Spinal cord (tissue), 10 donors: Measurements from ENCODE around the gene HCLS1. TPM values are rescaled to one million over a fixed set of nuclear protein-coding genes. Genes with fewer than 3 reads are reported as not detected.

Source experiments
- DNase-seq, 6 donors: peaks; one replicate each; pipeline versions ENCODE4 v3.0.0 to v3.0.0-alpha.2; 2013 to 2015; ENCODE audit warnings: low spot score in 6 of 6, low read depth in 4 of 6
- H3K27ac ChIP-seq: one replicate; pipeline ENCODE4 v1.5.1; 2013; ENCODE audit warnings: low read depth, low read length, control low read depth
- H3K27me3 ChIP-seq: one replicate; pipeline ENCODE4 v1.6.1; 2013; ENCODE audit warnings: low read length; ENCODE audit not compliant: control insufficient read depth, insufficient read depth
- H3K36me3 ChIP-seq: one replicate; pipeline ENCODE4 v1.6.1; 2013; ENCODE audit warnings: low read length; ENCODE audit not compliant: control insufficient read depth, insufficient read depth
- H3K4me1 ChIP-seq: one replicate; pipeline ENCODE4 v1.6.1; 2013; ENCODE audit warnings: low read length; ENCODE audit not compliant: control insufficient read depth, insufficient read depth
- H3K4me3 ChIP-seq: one replicate; pipeline ENCODE4 v1.5.1; 2013; ENCODE audit warnings: low read depth, low read length, control low read depth
- H3K9me3 ChIP-seq: one replicate; pipeline ENCODE4 v1.6.1; 2013; ENCODE audit warnings: low read length; ENCODE audit not compliant: control insufficient read depth, insufficient read depth
- WGBS: methylation state at CpG from one replicate; pipeline ENCODE4 v1.1.5; 2013; ENCODE audit warnings: missing lambda C conversion rate; ENCODE audit not compliant: insufficient coverage; 5-methylcytosine and 5-hydroxymethylcytosine counted together
- long read RNA-seq, 4 donors: transcript quantifications; one replicate each; lab custom pipeline, GENCODE V29; 2026
- polyA plus RNA-seq, 2 donors: library from polyadenylated mRNA; unstranded; fragments of 120-200 nt; gene quantifications; one replicate each; pipeline ENCODE4 v1.2.1, GENCODE V29; 2013; ENCODE audit not compliant: insufficient read length in 2 of 2
- total RNA-seq, 2 donors: library from RNA; depleted of rRNA in 1 of 2; stranded (reverse); fragments of 120-200 nt in 1 of 2; fragments of >200 nt in 1 of 2; gene quantifications; one replicate each; pipeline versions ENCODE4 v1.2.3 to v1.2.4, GENCODE V29; 2013 to 2014
- donor health status: healthy.

HCLS1 gene
- 10 to 100 TPM in 1 of 2 donors, 1 to 10 TPM in 1; 7.7 to 10.2 TPM for total RNA-seq
- 10 to 100 TPM in 1 of 2 donors, 1 to 10 TPM in 1; 8.0 to 12.0 TPM for polyA plus RNA-seq
- long read RNA-seq, donor 1, partial matches to known transcripts = 0 of 2 reads
- long read RNA-seq, donor 1, other reads (novel, unspliced or antisense) = 0 of 2 reads
- long read RNA-seq, donor 2 = 0 reads
- long read RNA-seq, donor 3, partial matches to known transcripts = 0 of 2 reads
- long read RNA-seq, donor 3, other reads (novel, unspliced or antisense) = 0 of 2 reads
- long read RNA-seq, donor 4, partial matches to known transcripts = 0 of 2 reads
- long read RNA-seq, donor 4, other reads (novel, unspliced or antisense) = 0 of 2 reads

GRCh38 chr3:121660356-121661171 lies at the start of gene HCLS1:
HCLS1 (minus strand) TSS chr3:121660903; CDS start chr3:121658347, 2,556 bp downstream.
- no peak within 1 kb of the TSS for H3K27ac ChIP-seq
- no peak for DNase-seq
- H3K9me3 ChIP-seq = no peaks in the 10 kb centered on the region
- H3K4me3 ChIP-seq = no peak within 1 kb of the TSS
- H3K36me3 ChIP-seq = peaks cover 12% of the 10 kb centered on the region
- 92% methylated on average over 8 of the region's 9 CpGs for WGBS
- H3K4me1 ChIP-seq = no peaks in the 10 kb centered on the region
- H3K27me3 ChIP-seq = no peaks in the 10 kb centered on the region

GRCh38 chr3:121710347-121710746 lies 49.6 kb upstream of the HCLS1 start:
- Histone ChIP-seq H3K4me3 (no peak overlapping the region), H3K4me1 (no peaks in the 10 kb centered on the region), H3K36me3 (peaks cover 7% of the 10 kb centered on the region), H3K9me3 (no peaks in the 10 kb centered on the region), H3K27ac (no peak overlapping the region), H3K27me3 (no peaks in the 10 kb centered on the region)
- WGBS = no CpG with 5 or more reads among the region's 1 CpG
- DNase-seq = no peak

GRCh38 chr3:121707531-121708273 lies 47.0 kb upstream of the HCLS1 start:
- Histone ChIP-seq H3K27me3 (no peaks in the 10 kb centered on the region), H3K4me3 (no peak overlapping the region), H3K9me3 (no peaks in the 10 kb centered on the region), H3K4me1 (no peaks in the 10 kb centered on the region), H3K36me3 (peaks cover under 1% of the 10 kb centered on the region), H3K27ac (no peak overlapping the region)
- whole genome bisulfite sequencing = no CpG with 5 or more reads among the region's 2 CpGs
- DNase-seq = no peak

- H3K9me3 ChIP-seq = no peaks in the 10 kb centered on the region
- DNase-seq = no peak
- H3K27me3 ChIP-seq = no peaks in the 10 kb centered on the region
- no peak overlapping the region for H3K27ac ChIP-seq
- H3K4me1 ChIP-seq = no peaks in the 10 kb centered on the region
- 96% methylated on average over 4 of the region's 5 CpGs for WGBS
- H3K36me3 ChIP-seq = no peaks in the 10 kb centered on the region
- H3K4me3 ChIP-seq = no peak overlapping the region
Measured at GRCh38 chr3:121705541-121705940, 44.8 kb upstream of the HCLS1 start.

GRCh38 chr3:121703973-121704372 lies 43.3 kb upstream of the HCLS1 start:
- WGBS = no CpG with 5 or more reads among the region's 5 CpGs
- no peaks in the 10 kb centered on the region for H3K36me3 ChIP-seq

GRCh38 chr3:121698901-121699300 lies 38.2 kb upstream of the HCLS1 start:
- H3K36me3 ChIP-seq = peaks cover under 1% of the 10 kb centered on the region
- no peaks in the 10 kb centered on the region for H3K27me3 ChIP-seq
- no peaks in the 10 kb centered on the region for H3K4me1 ChIP-seq
- H3K27ac ChIP-seq = no peak overlapping the region
- DNase-seq = peak in 1 of 6 donors; percentile 25
- H3K4me3 ChIP-seq = no peak overlapping the region
- no peaks in the 10 kb centered on the region for H3K9me3 ChIP-seq

More at GRCh38 chr3:121703973-121704372, 43.3 kb upstream of the HCLS1 start:
- Histone ChIP-seq H3K4me3 (no peak overlapping the region), H3K27ac (no peak overlapping the region), H3K27me3 (no peaks in the 10 kb centered on the region), H3K9me3 (no peaks in the 10 kb centered on the region), H3K4me1 (no peaks in the 10 kb centered on the region)
- no peak for DNase-seq

- H3K9me3 ChIP-seq = no peaks in the 10 kb centered on the region
- no peak overlapping the region for H3K4me3 ChIP-seq
- H3K4me1 ChIP-seq = no peaks in the 10 kb centered on the region
- WGBS = 100% methylated on average over 1 of the region's 1 CpG
- no peak overlapping the region for H3K27ac ChIP-seq
- no peak for DNase-seq
- H3K27me3 ChIP-seq = no peaks in the 10 kb centered on the region
- peaks cover 3% of the 10 kb centered on the region for H3K36me3 ChIP-seq
Measured at GRCh38 chr3:121698476-121698875, 37.8 kb upstream of the HCLS1 start.

GRCh38 chr3:121696186-121696585 lies 35.5 kb upstream of the HCLS1 start:
- Histone ChIP-seq H3K4me3 (no peak overlapping the region), H3K27me3 (no peaks in the 10 kb centered on the region), H3K9me3 (no peaks in the 10 kb centered on the region), H3K4me1 (no peaks in the 10 kb centered on the region), H3K27ac (no peak overlapping the region), H3K36me3 (peaks cover 3% of the 10 kb centered on the region)
- WGBS = 68% methylated on average over 3 of the region's 3 CpGs
- peak in 1 of 6 donors; percentile 6 for DNase-seq

GRCh38 chr3:121692010-121692699 lies 31.5 kb upstream of the HCLS1 start:
- Histone ChIP-seq H3K36me3 (peaks cover 8% of the 10 kb centered on the region), H3K4me3 (no peak overlapping the region), H3K27ac (no peak overlapping the region), H3K27me3 (no peaks in the 10 kb centered on the region), H3K4me1 (no peaks in the 10 kb centered on the region), H3K9me3 (no peaks in the 10 kb centered on the region)
- no peak for DNase-seq
- WGBS = 88% methylated on average over 1 of the region's 2 CpGs
